A549 (cell line): Measurements from ENCODE around the gene AUH. TPM values are rescaled to one million over a fixed set of nuclear protein-coding genes. Genes with fewer than 3 reads are reported as not detected.

Experiments used
- ATAC-seq, 2 experiments: fragments of 200-7000 bp in 1 of 2; fragments of >200 bp in 1 of 2; cut with Nextera tagmentation in 1 of 2; cut with Tn5 transposase in 1 of 2; 3 replicates each; pipeline versions ENCODE4 v1.8.0 to v1.9.1; 2018 to 2020; ENCODE audit warnings: mild to moderate bottlenecking in 1 of 2, moderate library complexity in 1 of 2
- CTCF ChIA-PET: fragments of 300-600 bp; sonication (Branson Sonifier 250); formaldehyde crosslinking; extraction: SDS; loops from one replicate; lab custom pipeline; 2021; ENCODE audit warnings: antibody characterized with exemption, inconsistent platforms; lab: Yijun Ruan, JAX
- POLR2A ChIA-PET: fragments of 350-600 bp; formaldehyde crosslinking; extraction: SDS; loops from one replicate; lab custom pipeline; 2021; ENCODE audit warnings: antibody characterized with exemption, inconsistent platforms; lab: Yijun Ruan, JAX
- DNase-seq, 2 experiments: peaks; one replicate each; pipeline versions ENCODE4 v3.0.0 to v3.0.0-alpha.2; 2011 to 2016; ENCODE audit warnings: low read depth in 1 of 2, low spot score in 1 of 2
- FAIRE-seq: peaks from 2 replicates; lab custom pipeline; 2011; peaks lifted over from hg19 to GRCh38; lab: Jason Lieb, UNC
- H3K27ac ChIP-seq, 2 experiments: fragments of >200 bp; sonication (Bioruptor Twin); formaldehyde crosslinking; 3 replicates each; pipeline ENCODE4 v1.5.1; 2016 to 2017
- H3K4me1 ChIP-seq: fragments of >200 bp; sonication (Bioruptor Twin); formaldehyde crosslinking; 3 replicates; pipeline ENCODE4 v1.6.1; 2016
- H3K4me2 ChIP-seq: fragments of >200 bp; sonication (Bioruptor Twin); formaldehyde crosslinking; 3 replicates; pipeline ENCODE4 v1.6.1; 2016
- H3K4me3 ChIP-seq: fragments of >200 bp; sonication (Bioruptor Twin); formaldehyde crosslinking; 3 replicates; pipeline ENCODE4 v1.5.1; 2016
- H3K9me3 ChIP-seq: fragments of >200 bp; sonication (Bioruptor Twin); formaldehyde crosslinking; 3 replicates; pipeline ENCODE4 v1.6.1; 2016
- CBX2 ChIP-seq: fragments of 200-600 bp; sonication (generic); IDR thresholded peaks from 2 replicates; pipeline ENCODE4 v1.6.1; 2016; ENCODE audit warnings: low read depth, mild to moderate bottlenecking, borderline replicate concordance
- CBX8 ChIP-seq: fragments of 200-600 bp; sonication (generic); IDR thresholded peaks from 2 replicates; pipeline ENCODE4 v1.6.1; 2016
- CEBPB ChIP-seq, 2 experiments: fragments of >200 bp in 1 of 2; sonication (Bioruptor Twin) in 1 of 2; formaldehyde crosslinking in 1 of 2; IDR thresholded peaks; 2 replicates each; pipeline ENCODE4 v1.6.1; 2012 to 2016
- CHD4 ChIP-seq: fragments of 200-600 bp; sonication (generic); IDR thresholded peaks from 2 replicates; pipeline ENCODE4 v1.6.1; 2016; ENCODE audit warnings: antibody characterized with exemption, mild to moderate bottlenecking, borderline replicate concordance
- EHF ChIP-seq: fragments of 250-450 bp; sonication (Bioruptor Pico); IDR thresholded peaks from 2 replicates; pipeline ENCODE4 v1.5.0; 2020; ENCODE audit warnings: mild to moderate bottlenecking
- EP300 ChIP-seq, 2 experiments: fragments of >200 bp; sonication (Bioruptor Twin); formaldehyde crosslinking; IDR thresholded peaks; 2 replicates in 1 of 2; 3 replicates in 1 of 2; pipeline ENCODE4 v1.6.1; 2016 to 2017
- FOSB ChIP-seq: fragments of 250-450 bp; sonication (Bioruptor Pico); IDR thresholded peaks from 2 replicates; pipeline ENCODE4 v1.5.0; 2020; ENCODE audit warnings: mild to moderate bottlenecking, moderate library complexity
- FOSL2 ChIP-seq, 2 experiments: fragments of 450-650 bp in 1 of 2; fragments of >200 bp in 1 of 2; sonication (Bioruptor Twin) in 1 of 2; formaldehyde crosslinking; IDR thresholded peaks; 2 replicates each; pipeline versions ENCODE4 v1.5.0 to v1.6.1; 2016 to 2020; ENCODE audit warnings: mild to moderate bottlenecking in 1 of 2, moderate library complexity in 1 of 2
- FOXS1 ChIP-seq: fragments of 250-450 bp; sonication (Bioruptor Pico); IDR thresholded peaks from 2 replicates; pipeline ENCODE4 v1.5.0; 2020; ENCODE audit warnings: mild to moderate bottlenecking, moderate library complexity
- HES2 ChIP-seq: fragments of >200 bp; sonication (Bioruptor Twin); formaldehyde crosslinking; IDR thresholded peaks from 2 replicates; pipeline ENCODE4 v1.6.1; 2016
- HEYL ChIP-seq: fragments of 250-450 bp; sonication (Bioruptor Pico); IDR thresholded peaks from 2 replicates; pipeline ENCODE4 v1.8.0; 2021; ENCODE audit warnings: mild to moderate bottlenecking, moderate library complexity
- HOXA7 ChIP-seq: fragments of 250-450 bp; sonication (Bioruptor Pico); IDR thresholded peaks from 2 replicates; pipeline ENCODE4 v1.5.0; 2020; ENCODE audit warnings: mild to moderate bottlenecking, moderate library complexity
- HOXB13 ChIP-seq: fragments of 250-450 bp; sonication (Bioruptor Pico); IDR thresholded peaks from 2 replicates; pipeline ENCODE4 v1.5.0; 2020; ENCODE audit warnings: low read depth, mild to moderate bottlenecking, moderate library complexity
- HOXB5 ChIP-seq: fragments of 250-450 bp; sonication (Bioruptor Pico); IDR thresholded peaks from 2 replicates; pipeline ENCODE4 v1.5.0; 2020; ENCODE audit warnings: mild to moderate bottlenecking, moderate library complexity
- JUNB ChIP-seq: fragments of >200 bp; sonication (Bioruptor Twin); formaldehyde crosslinking; IDR thresholded peaks from 2 replicates; pipeline ENCODE4 v1.6.1; 2016
- KDM1A ChIP-seq: fragments of 200-600 bp; sonication (generic); IDR thresholded peaks from 2 replicates; pipeline ENCODE4 v1.6.1; 2016; ENCODE audit warnings: low read depth, mild to moderate bottlenecking
- MAFK ChIP-seq: fragments of 450-650 bp; IDR thresholded peaks from 2 replicates; pipeline ENCODE4 v1.6.1; 2014; ENCODE audit not compliant: partially characterized antibody
- MYC ChIP-seq: IDR thresholded peaks from 2 replicates; pipeline ENCODE4 v1.6.1; 2012; ENCODE audit warnings: mild to moderate bottlenecking, inconsistent platforms, low read length, improper control_type of control experiment, borderline replicate concordance
- NPAS2 ChIP-seq: fragments of 250-450 bp; sonication (Bioruptor Pico); IDR thresholded peaks from 2 replicates; pipeline ENCODE4 v1.8.0; 2022; ENCODE audit warnings: mild to moderate bottlenecking, moderate library complexity, borderline replicate concordance
- PHF8 ChIP-seq: fragments of 200-600 bp; sonication (generic); IDR thresholded peaks from 2 replicates; pipeline ENCODE4 v1.6.1; 2016; ENCODE audit warnings: low read depth, mild to moderate bottlenecking, antibody characterized with exemption, moderate library complexity, borderline replicate concordance
- POLR2A ChIP-seq: IDR thresholded peaks from 2 replicates; pipeline ENCODE4 v1.6.1; 2012; ENCODE audit warnings: mild to moderate bottlenecking, low read length
- RCOR1 ChIP-seq: fragments of 150-350 bp; IDR thresholded peaks from 2 replicates; pipeline ENCODE4 v1.6.1; 2014; ENCODE audit warnings: antibody characterized with exemption, low read length, low read depth
- RNF2 ChIP-seq: fragments of 200-600 bp; sonication (generic); IDR thresholded peaks from 2 replicates; pipeline ENCODE4 v1.6.1; 2016; ENCODE audit warnings: low read depth, mild to moderate bottlenecking, antibody characterized with exemption, moderate library complexity, borderline replicate concordance
- SMC3 ChIP-seq: fragments of >200 bp; sonication (Bioruptor Twin); formaldehyde crosslinking; IDR thresholded peaks from 3 replicates; pipeline ENCODE4 v1.6.1; 2018; ENCODE audit warnings: inconsistent platforms
- TFCP2L1 ChIP-seq: fragments of 250-450 bp; sonication (Bioruptor Pico); IDR thresholded peaks from 2 replicates; pipeline ENCODE4 v1.5.0; 2021; ENCODE audit warnings: mild to moderate bottlenecking
- ZFP36 ChIP-seq: fragments of 450-650 bp; IDR thresholded peaks from 2 replicates; pipeline ENCODE4 v1.6.1; 2014; ENCODE audit warnings: borderline replicate concordance; ENCODE audit not compliant: partially characterized antibody
- WGBS: methylation state at CpG from one replicate; pipeline ENCODE4 v1.1.6; 2017; ENCODE audit errors: missing lambda C conversion rate; 5-methylcytosine and 5-hydroxymethylcytosine counted together
- polyA plus RNA-seq, 4 experiments: library from polyadenylated mRNA; depleted of rRNA in 3 of 4; stranded (reverse); fragments of >200 nt; fragmentation: RNase III in 1 of 4; extraction: RNeasy Plus Mini Kit Qiagen cat#74134 plus additional on column Dnase treatment in 1 of 4; gene quantifications; 2 replicates in 3 of 4; 3 replicates in 1 of 4; pipeline ENCODE4 v1.2.3, GENCODE V29; 2011 to 2017
- TF ChIP-seq, protein P1 (sequence below): IDR thresholded peaks from 2 replicates; pipeline ENCODE4 v1.6.1; 2012
- TF ChIP-seq, protein P2 (sequence below): IDR thresholded peaks from 2 replicates; pipeline ENCODE4 v1.6.1; 2012
- TF ChIP-seq, protein P3 (sequence below): fragments of 250-450 bp; sonication (Bioruptor Pico); IDR thresholded peaks from 2 replicates; pipeline ENCODE4 v1.5.0; 2020; ENCODE audit warnings: low read depth, mild to moderate bottlenecking, moderate library complexity
- TF ChIP-seq, protein P4 (sequence below): IDR thresholded peaks from 2 replicates; pipeline ENCODE4 v1.6.1; 2012; ENCODE audit warnings: low read depth, borderline replicate concordance

The AUH gene
- polyA plus RNA-seq, 2 of the 4 experiments (the other 2 are of a cell fraction), result 11.1 to 15.9 TPM

GRCh38 chr9:91195372-91196012 lies 166.2 kb downstream of the AUH start:
- FAIRE-seq (no peak), DNase-seq (no peak), ATAC-seq (no peak)
- H3K4me3 ChIP-seq, result no peak overlapping the region
- no peak overlapping the region for H3K4me2 ChIP-seq
- ChIA-PET CTCF (interaction anchor here (1.3 to 1.7 kb wide), 2 partner anchors 231 to 280 kb away, joined by 4 to 8 read pairs; no protein-coding TSS in a partner anchor), POLR2A (no interaction called here)
- 100% methylated on average over 5 of the region's 5 CpGs for WGBS
- TF ChIP-seq EP300 (IDR thresholded peaks at IDR 0.05) (no peak), RCOR1 (no peak), MYC (no peak), SMC3 (no peak), RNF2 (no peak), ZFP36 (no peak), FOSL2 (IDR thresholded peaks at IDR 0.05) (no peak), FOSL2 (CRISPR knock-in tag; IDR thresholded peaks at IDR 0.05) (no peak), JUNB (no peak), FOSB (CRISPR knock-in tag) (no peak), HEYL (CRISPR knock-in tag) (no peak), CBX2 (no peak), FOXS1 (CRISPR knock-in tag) (no peak), MAFK (no peak)
- TF ChIP-seq, protein P1, sequence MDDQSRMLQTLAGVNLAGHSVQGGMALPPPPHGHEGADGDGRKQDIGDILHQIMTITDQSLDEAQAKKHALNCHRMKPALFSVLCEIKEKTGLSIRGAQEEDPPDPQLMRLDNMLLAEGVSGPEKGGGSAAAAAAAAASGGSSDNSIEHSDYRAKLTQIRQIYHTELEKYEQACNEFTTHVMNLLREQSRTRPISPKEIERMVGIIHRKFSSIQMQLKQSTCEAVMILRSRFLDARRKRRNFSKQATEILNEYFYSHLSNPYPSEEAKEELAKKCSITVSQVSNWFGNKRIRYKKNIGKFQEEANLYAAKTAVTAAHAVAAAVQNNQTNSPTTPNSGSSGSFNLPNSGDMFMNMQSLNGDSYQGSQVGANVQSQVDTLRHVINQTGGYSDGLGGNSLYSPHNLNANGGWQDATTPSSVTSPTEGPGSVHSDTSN, result no peak
- TF ChIP-seq, protein P2, sequence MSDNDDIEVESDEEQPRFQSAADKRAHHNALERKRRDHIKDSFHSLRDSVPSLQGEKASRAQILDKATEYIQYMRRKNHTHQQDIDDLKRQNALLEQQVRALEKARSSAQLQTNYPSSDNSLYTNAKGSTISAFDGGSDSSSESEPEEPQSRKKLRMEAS, result no peak
- peaks cover 10% of the 10 kb centered on the region for H3K9me3 ChIP-seq
- H3K4me1 ChIP-seq, result peaks cover 50% of the 10 kb centered on the region
- peak overlapping the region; percentile 73 to 94 for H3K27ac ChIP-seq

DNA sequence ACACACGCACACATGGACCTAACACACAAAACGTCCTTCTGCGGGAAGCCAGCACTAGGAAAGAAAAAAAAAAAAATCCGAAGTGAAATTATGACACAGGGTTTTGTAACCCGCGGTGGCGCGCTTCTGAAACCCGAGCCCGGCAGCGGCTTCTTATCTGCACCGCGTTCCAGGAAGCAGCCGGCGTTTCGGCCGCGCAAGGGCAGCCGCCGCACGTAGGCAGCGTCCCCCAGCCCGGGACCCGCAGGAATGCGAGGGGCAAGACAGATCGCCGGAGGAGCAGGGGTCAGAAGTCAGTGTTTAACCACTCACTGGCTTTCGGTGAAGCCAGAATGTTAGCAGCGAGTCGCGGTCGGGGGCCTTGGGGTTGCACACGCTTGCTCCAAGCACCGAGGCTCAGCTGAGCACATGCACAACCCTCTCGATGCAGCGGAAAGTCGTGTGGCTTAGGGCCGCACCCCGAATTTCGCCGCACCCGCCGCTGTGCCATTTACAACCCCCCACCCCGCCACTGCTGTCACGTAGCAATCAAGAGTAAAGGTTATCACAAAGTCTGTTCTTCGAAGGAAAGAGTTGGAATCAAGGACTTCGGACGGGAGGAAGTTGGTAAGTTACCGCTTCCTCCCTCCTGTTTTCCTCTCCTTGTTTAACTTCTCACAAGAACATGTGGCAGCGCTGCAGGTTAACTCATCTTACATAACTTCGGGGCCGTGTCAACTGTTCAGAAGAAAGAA lies 167.9 kb downstream of the AUH start:
- H3K4me3 ChIP-seq, result peak overlapping the region; percentile 40
- ATAC-seq (peak; percentile 52 to 72), DNase-seq (peak; percentile 57 to 77), FAIRE-seq (no peak)
- peaks cover 4% of the 10 kb centered on the region; the same call in 1 of the 3 replicates for H3K9me3 ChIP-seq
- POLR2A ChIA-PET, result interaction anchor here (1.0 to 1.5 kb wide), 3 partner anchors 57 to 157 kb away, joined by 3 to 4 read pairs (median 3); no protein-coding TSS in a partner anchor
- peak overlapping the region; percentile 80 to 94 for H3K27ac ChIP-seq
- peak overlapping the region; percentile 88 for H3K4me2 ChIP-seq
- 28% methylated on average over 49 of the region's 52 CpGs for WGBS
- peaks cover 48% of the 10 kb centered on the region for H3K4me1 ChIP-seq
- TF ChIP-seq CHD4 (no peak), EHF (CRISPR knock-in tag) (no peak), RNF2 (no peak), KDM1A (no peak), CEBPB (IDR thresholded peaks at IDR 0.05) (peak in 1 of 2 experiments; percentile 42; a peak in 2 of 4 replicates), EP300 (IDR thresholded peaks at IDR 0.05) (0 out of 5 replicates have a peak, but pooled peaks of 1 of the 2 experiments have one; percentile 19), HES2 (no peak), CBX2 (no peak), HEYL (CRISPR knock-in tag) (peak; percentile 48; the same call in 1 of the 2 replicates), HOXB13 (CRISPR knock-in tag) (peak; percentile 94), PHF8 (no peak), TFCP2L1 (no peak; the same call in 1 of the 2 replicates), HOXA7 (CRISPR knock-in tag) (no peak), CBX8 (no peak), HOXB5 (CRISPR knock-in tag) (peak; percentile 69; the same call in 1 of the 2 replicates), POLR2A (no peak), NPAS2 (CRISPR knock-in tag) (no peak)
- TF ChIP-seq, protein P3, sequence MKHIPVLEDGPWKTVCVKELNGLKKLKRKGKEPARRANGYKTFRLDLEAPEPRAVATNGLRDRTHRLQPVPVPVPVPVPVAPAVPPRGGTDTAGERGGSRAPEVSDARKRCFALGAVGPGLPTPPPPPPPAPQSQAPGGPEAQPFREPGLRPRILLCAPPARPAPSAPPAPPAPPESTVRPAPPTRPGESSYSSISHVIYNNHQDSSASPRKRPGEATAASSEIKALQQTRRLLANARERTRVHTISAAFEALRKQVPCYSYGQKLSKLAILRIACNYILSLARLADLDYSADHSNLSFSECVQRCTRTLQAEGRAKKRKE (CRISPR knock-in tag), result peak; percentile 88
- TF ChIP-seq, protein P4, sequence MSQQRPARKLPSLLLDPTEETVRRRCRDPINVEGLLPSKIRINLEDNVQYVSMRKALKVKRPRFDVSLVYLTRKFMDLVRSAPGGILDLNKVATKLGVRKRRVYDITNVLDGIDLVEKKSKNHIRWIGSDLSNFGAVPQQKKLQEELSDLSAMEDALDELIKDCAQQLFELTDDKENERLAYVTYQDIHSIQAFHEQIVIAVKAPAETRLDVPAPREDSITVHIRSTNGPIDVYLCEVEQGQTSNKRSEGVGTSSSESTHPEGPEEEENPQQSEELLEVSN, result peak; percentile 86
- TF ChIP-seq, protein P2, result peak; percentile 91
- CTCF ChIA-PET, result interaction anchor here (1.3 to 2.1 kb wide), 3 partner anchors 157 to 279 kb away, joined by 4 to 8 read pairs (median 4); no protein-coding TSS in a partner anchor
